ENCODE data around the gene UTF1. TPM values are rescaled to one million over a fixed set of nuclear protein-coding genes. Genes with fewer than 3 reads are reported as not detected.

Gene UTF1
- polyA plus RNA-seq, 1 donor from 2014 or later: not detected

- H3K27me3 ChIP-seq (ENCODE audit: insufficient read depth, low read depth, low read length): no peaks in the 10 kb centered on the region
- no peaks in the 10 kb centered on the region for H4K20me1 ChIP-seq (ENCODE audit: insufficient read depth)
- TF ChIP-seq TAF1 (IDR thresholded peaks at IDR 0.05; ENCODE audit: low read depth) (no peak), CTCF (IDR thresholded peaks at IDR 0.05; ENCODE audit: poor library complexity, severe bottlenecking) (no peak), EZH2 (IDR thresholded peaks at IDR 0.05; ENCODE audit: borderline replicate concordance, insufficient read depth, low read length, poor library complexity, severe bottlenecking) (no peak), RAD21 (conservative IDR thresholded peaks at IDR 0.05) (no peak), SMC3 (conservative IDR thresholded peaks at IDR 0.05; ENCODE audit: poor library complexity) (no peak), MXI1 (conservative IDR thresholded peaks at IDR 0.05; ENCODE audit: poor library complexity, severe bottlenecking) (no peak), EP300 (conservative IDR thresholded peaks at IDR 0.05; ENCODE audit: poor library complexity, severe bottlenecking) (no peak), REST (IDR thresholded peaks at IDR 0.05; ENCODE audit: borderline replicate concordance) (no peak), POLR2AphosphoS5 (IDR thresholded peaks at IDR 0.05) (no peak)
- no peak overlapping the region for H3K27ac ChIP-seq (ENCODE audit: low read length)
- H3K9me3 ChIP-seq (ENCODE audit: low read length): no peaks in the 10 kb centered on the region
- H3K9ac ChIP-seq (ENCODE audit: low read length): no peak overlapping the region
- no peaks in the 10 kb centered on the region for H3K79me2 ChIP-seq (replicated peaks; ENCODE audit: insufficient read depth, low read length)
- H3K9me2 ChIP-seq (ENCODE audit: insufficient read depth, low read length): no peaks in the 10 kb centered on the region
- H3K4me3 ChIP-seq (ENCODE audit: low read length): no peak overlapping the region
- no peaks in the 10 kb centered on the region for H3F3A ChIP-seq (ENCODE audit: insufficient read depth, low read length, poor library complexity, severe bottlenecking)
- no peaks in the 10 kb centered on the region for H3K36me3 ChIP-seq (ENCODE audit: insufficient read depth, low read length)
- H3K4me2 ChIP-seq (ENCODE audit: low read length): no peak overlapping the region
- no peak overlapping the region for H2AFZ ChIP-seq (ENCODE audit: low read depth, low read length)
Observed at GRCh38 chr10:133255323-133255722, 25.3 kb downstream of the UTF1 start.

GRCh38 chr10:133257489-133258065 is 27.6 kb downstream of the UTF1 start:
- TF ChIP-seq RAD21 (conservative IDR thresholded peaks at IDR 0.05): no peak
- Histone ChIP-seq H4K20me1 (ENCODE audit: insufficient read depth) (no peaks in the 10 kb centered on the region), H3K27ac (ENCODE audit: low read length) (no peak overlapping the region), H3F3A (ENCODE audit: insufficient read depth, low read length, poor library complexity, severe bottlenecking) (no peaks in the 10 kb centered on the region), H3K4me3 (ENCODE audit: low read length) (no peak overlapping the region), H2AFZ (ENCODE audit: low read depth, low read length) (no peak overlapping the region), H3K27me3 (ENCODE audit: insufficient read depth, low read depth, low read length) (no peaks in the 10 kb centered on the region), H3K4me2 (ENCODE audit: low read length) (no peak overlapping the region), H3K9ac (ENCODE audit: low read length) (no peak overlapping the region), H3K9me3 (ENCODE audit: low read length) (no peaks in the 10 kb centered on the region), H3K79me2 (replicated peaks; ENCODE audit: insufficient read depth, low read length) (no peaks in the 10 kb centered on the region), H3K36me3 (ENCODE audit: insufficient read depth, low read length) (no peaks in the 10 kb centered on the region), H3K9me2 (ENCODE audit: insufficient read depth, low read length) (no peaks in the 10 kb centered on the region)
